Suprapubic skin (tissue), 4 donors: ENCODE results near the gene CDC14A.

Experiments used
- CTCF ChIP-seq, 2 donors: fragments of 200-600 bp in 1 of 2; fragments of 450-650 bp in 1 of 2; sonication (generic) in 1 of 2; IDR thresholded peaks; one replicate each; pipeline ENCODE4 v1.5.1; 2016 to 2019; ENCODE audit warnings: antibody characterized with exemption in 2 of 2, mild to moderate bottlenecking in 1 of 2, moderate library complexity in 1 of 2
- EP300 ChIP-seq: sonication (generic); formaldehyde crosslinking; IDR thresholded peaks from one replicate; pipeline ENCODE4 v1.6.1; 2017; ENCODE audit warnings: antibody characterized with exemption
- POLR2A ChIP-seq, 2 donors: fragments of 450-650 bp; IDR thresholded peaks; one replicate each; pipeline ENCODE4 v1.6.1; 2017; ENCODE audit warnings: antibody characterized with exemption in 2 of 2, mild to moderate bottlenecking in 2 of 2, moderate library complexity in 2 of 2
- POLR2AphosphoS5 ChIP-seq, 3 donors: sonication (generic); formaldehyde crosslinking; IDR thresholded peaks; one replicate each; pipeline ENCODE4 v1.6.1; 2017; ENCODE audit warnings: antibody characterized with exemption in 3 of 3

- TF ChIP-seq CTCF (IDR thresholded peaks at IDR 0.05) (no peak), POLR2A (IDR thresholded peaks at IDR 0.05) (no peak), EP300 (no peak), POLR2AphosphoS5 (IDR thresholded peaks at IDR 0.05) (no peak)
Measured at GRCh38 chr1:100306735-100307313, 45.5 kb upstream of the CDC14A start.
